GM19395 (cell line): ENCODE data around the gene SIAH3.
"Not testable (repeated sequence)": the region's sequence is repeated elsewhere in the genome, so short reads cannot be mapped to it uniquely, and the experiment has no call there.

Source experiments
- ATAC-seq: cut with Tn5 transposase; IDR thresholded peaks from one replicate; pipeline ENCODE4 v1.9.1; 2021; ENCODE audit warnings: mild to moderate bottlenecking, moderate library complexity; ENCODE audit not compliant: unreplicated experiment

SIAH3 gene

GRCh38 chr13:45784755-45785675 lies 66.5 kb downstream of the SIAH3 start:
- ATAC-seq: no peak

GRCh38 chr13:45783346-45784043 lies 68.1 kb downstream of the SIAH3 start:
- no peak for ATAC-seq

GRCh38 chr13:45782327-45783045 lies 69.1 kb downstream of the SIAH3 start:
- no peak for ATAC-seq

GRCh38 chr13:45781553-45782326 lies 69.8 kb downstream of the SIAH3 start:
- ATAC-seq: no peak

- ATAC-seq: no peak
Measured at GRCh38 chr13:45779901-45780300, 71.7 kb downstream of the SIAH3 start.

- no peak for ATAC-seq
Measured at GRCh38 chr13:45778882-45779281, 72.7 kb downstream of the SIAH3 start.

- no peak for ATAC-seq
Measured at GRCh38 chr13:45776748-45777147, 74.8 kb downstream of the SIAH3 start.

GRCh38 chr13:45775401-45775963 lies 76.1 kb downstream of the SIAH3 start:
- ATAC-seq: no peak

GRCh38 chr13:45773944-45774343 lies 77.6 kb downstream of the SIAH3 start:
- ATAC-seq: no peak

GRCh38 chr13:45773236-45773635 lies 78.3 kb downstream of the SIAH3 start:
- ATAC-seq: no peak

GRCh38 chr13:45770886-45771285 lies 80.7 kb downstream of the SIAH3 start:
- no peak for ATAC-seq

GRCh38 chr13:45768656-45769479 lies 82.7 kb downstream of the SIAH3 start:
- no peak for ATAC-seq

- ATAC-seq: no peak
Measured at GRCh38 chr13:45765464-45765863, 86.1 kb downstream of the SIAH3 start.

- ATAC-seq: no peak
Measured at GRCh38 chr13:45763419-45763818, 88.1 kb downstream of the SIAH3 start.

- not testable (repeated sequence) for ATAC-seq
Measured at GRCh38 chr13:45757589-45757988, 94.0 kb downstream of the SIAH3 start.

GRCh38 chr13:45756498-45756897 lies 95.1 kb downstream of the SIAH3 start:
- ATAC-seq: not testable (repeated sequence)

- no peak for ATAC-seq
Measured at GRCh38 chr13:45752510-45752909, 99.0 kb downstream of the SIAH3 start.

- no peak for ATAC-seq
Measured at GRCh38 chr13:45751885-45752284, 99.7 kb downstream of the SIAH3 start.

- ATAC-seq: no peak
Measured at GRCh38 chr13:45750566-45750965, 101.0 kb downstream of the SIAH3 start.
